ENCODE measurements around the gene PRKG1. TPM values are rescaled to one million over a fixed set of nuclear protein-coding genes. Genes with fewer than 3 reads are reported as not detected.

Gene PRKG1
- total and polyA plus RNA-seq, 4 donors: 0.46 to 5.1 (median 1.5) TPM

GRCh38 chr10:52030975-52031374, 956.7 kb downstream of the PRKG1 start (continued):
- TF ChIP-seq, protein P1, sequence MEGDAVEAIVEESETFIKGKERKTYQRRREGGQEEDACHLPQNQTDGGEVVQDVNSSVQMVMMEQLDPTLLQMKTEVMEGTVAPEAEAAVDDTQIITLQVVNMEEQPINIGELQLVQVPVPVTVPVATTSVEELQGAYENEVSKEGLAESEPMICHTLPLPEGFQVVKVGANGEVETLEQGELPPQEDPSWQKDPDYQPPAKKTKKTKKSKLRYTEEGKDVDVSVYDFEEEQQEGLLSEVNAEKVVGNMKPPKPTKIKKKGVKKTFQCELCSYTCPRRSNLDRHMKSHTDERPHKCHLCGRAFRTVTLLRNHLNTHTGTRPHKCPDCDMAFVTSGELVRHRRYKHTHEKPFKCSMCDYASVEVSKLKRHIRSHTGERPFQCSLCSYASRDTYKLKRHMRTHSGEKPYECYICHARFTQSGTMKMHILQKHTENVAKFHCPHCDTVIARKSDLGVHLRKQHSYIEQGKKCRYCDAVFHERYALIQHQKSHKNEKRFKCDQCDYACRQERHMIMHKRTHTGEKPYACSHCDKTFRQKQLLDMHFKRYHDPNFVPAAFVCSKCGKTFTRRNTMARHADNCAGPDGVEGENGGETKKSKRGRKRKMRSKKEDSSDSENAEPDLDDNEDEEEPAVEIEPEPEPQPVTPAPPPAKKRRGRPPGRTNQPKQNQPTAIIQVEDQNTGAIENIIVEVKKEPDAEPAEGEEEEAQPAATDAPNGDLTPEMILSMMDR (IDR thresholded peaks at IDR 0.05; ENCODE audit: low read depth, low read length, missing input control): no peak
- TF ChIP-seq RXRA (IDR thresholded peaks at IDR 0.05) (no peak), GABPA (IDR thresholded peaks at IDR 0.05 in 1 of 2, conservative IDR thresholded peaks at IDR 0.05 in 1 of 2) (no peak), HNF4A (conservative IDR thresholded peaks at IDR 0.05) (no peak), JUND (IDR thresholded peaks at IDR 0.05) (no peak)

DNA sequence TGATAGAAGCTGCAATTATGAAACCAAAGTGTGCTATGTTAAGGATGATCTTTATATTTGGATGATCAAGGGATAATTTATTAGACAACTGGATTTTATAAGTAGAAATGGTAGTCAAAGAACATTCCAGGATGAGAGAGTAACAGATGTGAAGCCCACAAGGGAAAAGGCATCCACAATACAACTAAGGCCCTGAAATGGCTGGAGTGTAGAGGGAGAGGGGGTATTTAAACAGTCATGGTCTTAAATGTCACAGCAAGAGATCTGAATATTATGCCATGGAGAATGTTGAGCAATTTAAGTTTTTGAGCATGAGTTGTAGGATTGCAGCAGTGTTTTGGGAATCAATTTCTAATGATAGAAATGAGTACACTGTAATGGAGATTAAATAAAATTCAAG, 957.5 kb downstream of the PRKG1 start:
- DNase-seq (ENCODE audit: low spot score): no peak
- H3K27me3 ChIP-seq (ENCODE audit: control insufficient read depth in 4 of 4, insufficient read depth in 4 of 4, low read length in 3 of 4): no peaks in the 10 kb centered on the region
- no peaks in the 10 kb centered on the region for H3K4me1 ChIP-seq (ENCODE audit: control insufficient read depth in 4 of 4, insufficient read depth in 4 of 4, low read length in 3 of 4)
- H3K9ac ChIP-seq (ENCODE audit: low read depth in 1 of 2, low read length in 2 of 2): no peak overlapping the region
- no peaks in the 10 kb centered on the region for H3K9me3 ChIP-seq (ENCODE audit: control insufficient read depth in 4 of 4, low read length in 3 of 4)
- no peak overlapping the region for H3K27ac ChIP-seq (ENCODE audit: low read depth in 1 of 2, low read length in 2 of 2)
- TF ChIP-seq JUND (IDR thresholded peaks at IDR 0.05): no peak
- no peak for TF ChIP-seq RAD21 (IDR thresholded peaks at IDR 0.05)
- TF ChIP-seq YY1 (IDR thresholded peaks at IDR 0.05): no peak
- TF ChIP-seq, protein P2, sequence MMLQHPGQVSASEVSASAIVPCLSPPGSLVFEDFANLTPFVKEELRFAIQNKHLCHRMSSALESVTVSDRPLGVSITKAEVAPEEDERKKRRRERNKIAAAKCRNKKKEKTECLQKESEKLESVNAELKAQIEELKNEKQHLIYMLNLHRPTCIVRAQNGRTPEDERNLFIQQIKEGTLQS (IDR thresholded peaks at IDR 0.05): no peak
- no peak for TF ChIP-seq REST (IDR thresholded peaks at IDR 0.05)
- TF ChIP-seq GABPA (IDR thresholded peaks at IDR 0.05 in 1 of 2, conservative IDR thresholded peaks at IDR 0.05 in 1 of 2): no peak
- TF ChIP-seq, protein P1 (IDR thresholded peaks at IDR 0.05; ENCODE audit: low read depth, low read length, missing input control): no peak
- no peak for TF ChIP-seq FOXA1 (IDR thresholded peaks at IDR 0.05)
- TF ChIP-seq, protein P3, sequence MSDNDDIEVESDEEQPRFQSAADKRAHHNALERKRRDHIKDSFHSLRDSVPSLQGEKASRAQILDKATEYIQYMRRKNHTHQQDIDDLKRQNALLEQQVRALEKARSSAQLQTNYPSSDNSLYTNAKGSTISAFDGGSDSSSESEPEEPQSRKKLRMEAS (IDR thresholded peaks at IDR 0.05): no peak
- no peak for TF ChIP-seq FOXA2 (IDR thresholded peaks at IDR 0.05)
- TF ChIP-seq TAF1 (conservative IDR thresholded peaks at IDR 0.05): no peak
- TF ChIP-seq SP1 (IDR thresholded peaks at IDR 0.05): no peak
- no peak for TF ChIP-seq HNF4A (conservative IDR thresholded peaks at IDR 0.05)
- no peak overlapping the region for H3K4me3 ChIP-seq (ENCODE audit: low read depth in 1 of 3, low read length in 3 of 3)
- H3K36me3 ChIP-seq (ENCODE audit: control insufficient read depth in 4 of 4, insufficient read depth in 3 of 4, low read depth in 1 of 4, low read length in 3 of 4): no peaks in the 10 kb centered on the region
